T-helper 9 cell (primary cell): ENCODE measurements around the gene MRPL11.

Source experiments
- DNase-seq: peaks from one replicate; pipeline ENCODE4 v3.0.0-alpha.2; 2020

Gene MRPL11

DNA sequence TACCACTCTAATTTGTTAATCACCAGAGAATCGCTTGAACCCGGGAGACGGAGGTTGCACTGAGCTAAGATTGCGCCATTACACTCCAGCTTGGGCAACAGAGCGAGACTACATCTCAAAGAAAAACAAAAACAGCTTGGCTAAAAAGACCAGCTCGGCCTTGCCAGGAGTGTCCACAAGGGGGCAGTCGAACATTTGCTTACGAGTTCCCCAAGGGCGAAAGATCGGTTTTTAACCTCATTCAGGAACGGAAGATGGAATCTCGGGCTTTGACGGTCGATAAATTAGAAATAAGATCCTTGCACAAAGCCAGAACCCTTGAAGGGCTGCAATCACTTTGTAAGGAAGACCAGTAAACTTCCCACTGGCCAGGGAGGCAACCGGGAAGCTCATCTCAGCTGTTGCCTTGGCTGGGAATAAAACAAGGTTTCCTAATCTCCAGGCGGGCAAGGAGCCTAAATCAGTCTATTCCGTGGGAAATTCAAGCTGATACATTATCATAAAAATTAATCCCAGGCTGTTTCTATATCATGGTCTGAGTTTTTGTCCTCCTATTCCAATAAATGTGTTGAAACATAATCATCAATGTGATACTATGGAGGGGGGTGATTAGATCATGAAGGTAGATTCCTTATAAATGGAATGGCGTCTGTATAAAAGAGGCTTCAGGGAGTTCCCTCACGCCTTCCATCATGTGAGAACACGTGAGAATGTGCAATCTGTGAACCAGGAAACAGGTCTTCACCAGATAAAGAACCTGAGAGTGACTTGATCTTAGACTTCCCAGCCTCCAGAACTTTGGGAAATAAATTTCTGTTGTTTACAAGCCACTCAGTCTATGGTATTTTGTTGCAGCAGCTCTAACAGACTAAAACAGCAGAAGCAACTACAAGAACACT lies 52.2 kb downstream of the MRPL11 start:
- peak; percentile 81 for DNase-seq
